Left lung (tissue), 10 donors: ENCODE results near the gene C1GALT1. TPM values are rescaled to one million over a fixed set of nuclear protein-coding genes. Genes with fewer than 3 reads are reported as not detected.
"Not testable (repeated sequence)": the region's sequence is repeated elsewhere in the genome, so short reads cannot be mapped to it uniquely, and the experiment has no call there.

ENCODE experiments used
- ATAC-seq: fragments of 200-7000 bp; cut with Tn5 transposase; one replicate; pipeline ENCODE4 v1.9.1; 2020; ENCODE audit warnings: moderate library complexity
- DNase-seq, 4 donors: peaks; one replicate each; pipeline ENCODE4 v3.0.0-alpha.2; 2013 to 2020
- H3K27ac ChIP-seq, 2 donors: fragments of 200-600 bp; sonication (generic) in 1 of 2; one replicate each; pipeline versions ENCODE4 v1.5.0 to v1.8.0; 2020 to 2021
- H3K27me3 ChIP-seq, 2 donors: fragments of 200-600 bp; sonication (generic) in 1 of 2; one replicate each; pipeline versions ENCODE4 v1.5.0 to v1.8.0; 2020 to 2021
- H3K36me3 ChIP-seq, 2 donors: fragments of 200-600 bp; sonication (generic) in 1 of 2; one replicate each; pipeline versions ENCODE4 v1.5.0 to v1.8.0; 2020 to 2021
- H3K4me1 ChIP-seq, 2 donors: fragments of 200-600 bp; one replicate each; pipeline ENCODE4 v1.8.0; 2021
- H3K4me3 ChIP-seq, 2 donors: fragments of 200-600 bp; sonication (generic) in 1 of 2; one replicate each; pipeline versions ENCODE4 v1.5.0 to v1.8.0; 2020 to 2021; ENCODE audit warnings: mild to moderate bottlenecking in 1 of 2
- H3K9me3 ChIP-seq, 2 donors: fragments of 200-600 bp; sonication (generic) in 1 of 2; one replicate each; pipeline versions ENCODE4 v1.5.0 to v1.8.0; 2020 to 2021
- CTCF ChIP-seq, 2 donors: fragments of 200-600 bp; sonication (generic) in 1 of 2; IDR thresholded peaks; one replicate each; pipeline versions ENCODE4 v1.5.0 to v1.8.0; 2021; ENCODE audit warnings: antibody characterized with exemption in 2 of 2
- intact Hi-C, 2 donors: fragments of 100-400 bp; cut with DNase I; formaldehyde crosslinking; loops; one replicate each; pipeline versions ENCODE4 v1.11.2 to v1.14.2; 2022
- polyA plus RNA-seq, 6 donors: library from polyadenylated mRNA; unstranded; fragments of 120-200 nt; gene quantifications; one replicate each; pipeline ENCODE4 v1.2.1, GENCODE V29; 2013; ENCODE audit not compliant: insufficient read length in 6 of 6
- total RNA-seq, 2 donors: library from RNA; stranded (reverse); fragmentation: NEBNext Ultra II Directional; extraction: Animal tissue kit (Norgen Biotek cat#: 25700); gene quantifications; one replicate each; pipeline ENCODE4 v1.2.1, GENCODE V29; 2021
- donor health status: DM: no; HTN: yes; CAD: no.
- donor health status: DM: no; HTN: no; CAD: no.

C1GALT1 gene
- total and polyA plus RNA-seq, 8 donors = 14.0 to 39.3 (median 24.7) TPM

DNA sequence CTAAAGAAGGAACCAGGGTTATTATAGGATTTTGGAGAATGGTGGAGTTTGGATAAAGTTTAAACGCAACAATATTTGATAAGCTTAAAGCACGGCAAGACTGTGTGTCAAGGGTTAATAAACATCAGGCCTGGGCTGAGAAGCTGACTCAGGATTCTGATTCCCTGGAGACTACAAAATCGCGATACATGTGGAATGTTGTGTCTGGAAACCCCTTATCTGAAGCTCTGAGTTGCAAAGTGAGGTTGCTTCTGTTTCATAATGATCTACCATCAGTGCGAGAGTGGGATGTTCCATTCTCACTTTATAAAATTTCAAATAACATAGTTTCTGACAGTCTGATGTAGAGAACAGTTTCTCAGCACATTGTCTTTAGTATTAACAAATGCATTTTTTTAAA, 7.8 kb downstream of the C1GALT1 start:
- intact Hi-C loops = no loop called here
- ATAC-seq = no peak
- H3K4me1 ChIP-seq = peaks cover 2 to 15% of the 10 kb centered on the region in 2 donors
- H3K36me3 ChIP-seq = no peaks in the 10 kb centered on the region
- H3K27ac ChIP-seq = no peak overlapping the region
- H3K4me3 ChIP-seq = no peak overlapping the region
- TF ChIP-seq CTCF (IDR thresholded peaks at IDR 0.05) = no peak
- no peaks in the 10 kb centered on the region for H3K27me3 ChIP-seq
- no peaks in the 10 kb centered on the region for H3K9me3 ChIP-seq
- DNase-seq = no peak

- Histone ChIP-seq H3K27me3 (no peaks in the 10 kb centered on the region), H3K36me3 (no peaks in the 10 kb centered on the region), H3K27ac (no peak overlapping the region), H3K4me1 (peaks cover 0 to 8% of the 10 kb centered on the region in 2 donors), H3K4me3 (no peak overlapping the region), H3K9me3 (no peaks in the 10 kb centered on the region)
- intact Hi-C loops = no loop called here
- DNase-seq (no peak), ATAC-seq (no peak)
- TF ChIP-seq CTCF (IDR thresholded peaks at IDR 0.05) = no peak
These were observed 8.8 kb downstream of the C1GALT1 start for GRCh38 chr7:7191137-7191536.

DNA sequence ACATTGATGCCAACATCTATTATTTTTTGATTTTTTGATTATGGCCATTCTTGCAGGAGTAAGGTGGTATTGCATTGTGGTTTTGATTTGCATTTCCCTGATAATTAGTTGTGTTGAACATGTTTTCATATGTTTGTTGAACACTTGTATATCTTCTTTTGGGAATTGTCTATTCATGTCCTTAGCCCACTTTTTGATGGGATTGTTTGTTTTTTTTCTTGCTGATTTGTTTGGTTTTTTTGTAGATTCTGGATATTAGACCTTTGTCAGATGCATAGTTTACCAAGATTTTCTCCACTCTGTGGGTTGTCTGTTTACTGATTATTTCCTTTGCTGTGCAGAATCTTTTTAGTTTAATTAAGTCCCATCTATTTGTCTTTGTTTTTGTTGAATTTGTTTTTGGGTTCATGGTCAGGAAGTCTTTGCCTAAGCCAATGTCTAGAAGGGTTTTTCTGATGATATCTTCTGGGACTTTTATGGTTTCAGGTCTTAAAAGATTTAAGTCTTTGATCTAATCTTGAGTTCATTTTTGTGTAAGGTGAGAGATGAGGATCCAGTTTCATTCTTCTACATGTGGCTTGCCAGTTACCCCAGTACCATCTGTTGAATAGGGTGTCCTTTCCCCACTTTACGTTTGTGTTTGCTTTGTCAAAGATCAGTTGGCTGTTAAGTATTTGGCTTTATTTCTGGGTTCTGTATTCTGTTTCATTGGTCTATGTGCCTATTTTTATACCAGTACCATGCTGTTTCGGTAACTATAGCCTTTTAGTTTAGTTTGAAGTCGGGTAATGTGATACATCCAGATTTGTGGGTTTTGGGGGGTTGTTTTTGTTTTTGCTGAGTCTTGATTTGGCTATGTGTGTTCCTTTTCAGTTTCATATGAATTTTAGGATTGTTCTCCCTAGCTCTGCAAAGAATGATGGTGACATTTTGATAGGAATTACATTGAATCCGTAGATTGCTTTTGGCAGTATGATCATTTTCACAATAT, 10.7 kb downstream of the C1GALT1 start:
- H3K27me3 ChIP-seq, DNase-seq, intact Hi-C loops, H3K27ac ChIP-seq, H3K4me3 ChIP-seq, ATAC-seq, H3K9me3 ChIP-seq, H3K4me1 ChIP-seq, H3K36me3 ChIP-seq: not testable (repeated sequence)

DNA sequence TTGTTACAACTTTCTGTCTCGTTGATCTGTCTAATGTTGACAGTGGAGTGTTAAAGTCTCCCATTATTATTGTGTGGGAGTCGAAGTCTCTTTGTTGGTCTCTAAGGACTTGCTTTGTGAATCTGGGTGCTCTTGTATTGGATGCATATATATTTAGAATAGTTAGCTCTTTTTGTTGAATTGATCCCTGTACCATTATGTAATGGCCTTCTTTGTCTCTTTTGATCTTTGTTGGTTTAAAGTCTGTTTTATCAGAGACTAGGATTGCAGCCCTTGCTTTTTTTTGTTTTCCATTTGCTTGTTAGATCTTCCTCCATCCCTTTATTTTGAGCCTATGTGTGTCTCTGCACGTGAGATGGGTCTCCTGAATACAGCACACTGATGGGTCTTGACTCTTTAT, 17.2 kb downstream of the C1GALT1 start:
- DNase-seq, H3K27me3 ChIP-seq, H3K4me1 ChIP-seq, H3K9me3 ChIP-seq, H3K36me3 ChIP-seq, ATAC-seq, H3K4me3 ChIP-seq, intact Hi-C loops, H3K27ac ChIP-seq: not testable (repeated sequence)

GRCh38 chr7:7200255-7200654, 17.9 kb downstream of the C1GALT1 start:
- H3K4me1 ChIP-seq, H3K4me3 ChIP-seq, intact Hi-C loops, H3K27me3 ChIP-seq, H3K9me3 ChIP-seq, H3K36me3 ChIP-seq, ATAC-seq, H3K27ac ChIP-seq, DNase-seq: not testable (repeated sequence)

DNA sequence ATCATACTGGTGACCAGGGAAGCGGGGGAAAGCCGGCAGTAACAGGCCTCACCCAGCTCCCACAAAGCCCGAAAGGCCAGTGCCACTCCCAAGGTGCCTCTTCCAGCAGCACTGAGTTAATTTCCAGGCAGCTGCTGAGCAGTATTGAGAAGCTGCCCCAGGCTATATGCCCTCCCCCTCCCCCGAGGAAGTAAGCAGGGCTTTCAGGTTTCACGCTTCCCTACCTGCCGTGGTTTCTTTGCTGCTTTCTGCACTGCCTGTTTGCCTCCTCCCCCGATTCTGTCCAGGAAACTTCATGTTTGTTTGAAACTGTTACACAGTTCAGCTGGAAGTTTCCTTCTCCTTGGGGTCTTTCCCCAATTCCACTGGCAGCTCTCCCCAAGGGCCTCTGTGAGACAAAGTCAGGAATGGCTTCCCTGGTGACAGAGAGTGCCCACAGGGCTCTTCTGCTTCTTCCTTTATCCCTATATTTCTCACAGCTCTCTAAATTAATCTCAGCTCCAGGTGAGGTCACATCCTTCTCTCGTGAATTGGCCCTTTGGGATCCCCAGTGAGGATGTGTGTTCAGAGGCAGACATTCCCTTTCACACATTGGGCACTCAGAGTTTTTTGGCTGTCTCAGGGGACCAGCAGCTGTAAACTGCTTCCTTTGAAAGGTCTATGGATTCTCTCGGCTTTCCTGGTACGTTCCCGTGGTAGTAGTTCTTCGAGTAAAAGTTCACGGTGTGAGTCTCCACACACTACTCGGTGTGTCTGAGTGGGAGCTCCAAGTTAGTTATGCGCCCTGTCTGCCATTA, 19.4 kb downstream of the C1GALT1 start:
- DNase-seq (peak in 1 of 4 donors; percentile 41), ATAC-seq (peak; percentile 91)
- intact Hi-C loops = no loop called here
- TF ChIP-seq CTCF (IDR thresholded peaks at IDR 0.05) = no peak
- Histone ChIP-seq H3K36me3 (no peaks in the 10 kb centered on the region), H3K9me3 (no peaks in the 10 kb centered on the region), H3K4me3 (no peak overlapping the region), H3K4me1 (peaks cover 0 to 5% of the 10 kb centered on the region in 2 donors), H3K27me3 (no peaks in the 10 kb centered on the region), H3K27ac (peak overlapping the region in 1 of 2 donors; percentile 30)
